CD4-positive, alpha-beta T cell treated with Interleukin-17A for 1 hour (primary cell): ENCODE data around the gene DNAJA3.
"Not testable (repeated sequence)": the region's sequence is repeated elsewhere in the genome, so short reads cannot be mapped to it uniquely, and the experiment has no call there.

Experiments
- DNase-seq: peaks from one replicate; pipeline ENCODE4 v3.0.0-alpha.2; 2020

DNAJA3 gene

DNA sequence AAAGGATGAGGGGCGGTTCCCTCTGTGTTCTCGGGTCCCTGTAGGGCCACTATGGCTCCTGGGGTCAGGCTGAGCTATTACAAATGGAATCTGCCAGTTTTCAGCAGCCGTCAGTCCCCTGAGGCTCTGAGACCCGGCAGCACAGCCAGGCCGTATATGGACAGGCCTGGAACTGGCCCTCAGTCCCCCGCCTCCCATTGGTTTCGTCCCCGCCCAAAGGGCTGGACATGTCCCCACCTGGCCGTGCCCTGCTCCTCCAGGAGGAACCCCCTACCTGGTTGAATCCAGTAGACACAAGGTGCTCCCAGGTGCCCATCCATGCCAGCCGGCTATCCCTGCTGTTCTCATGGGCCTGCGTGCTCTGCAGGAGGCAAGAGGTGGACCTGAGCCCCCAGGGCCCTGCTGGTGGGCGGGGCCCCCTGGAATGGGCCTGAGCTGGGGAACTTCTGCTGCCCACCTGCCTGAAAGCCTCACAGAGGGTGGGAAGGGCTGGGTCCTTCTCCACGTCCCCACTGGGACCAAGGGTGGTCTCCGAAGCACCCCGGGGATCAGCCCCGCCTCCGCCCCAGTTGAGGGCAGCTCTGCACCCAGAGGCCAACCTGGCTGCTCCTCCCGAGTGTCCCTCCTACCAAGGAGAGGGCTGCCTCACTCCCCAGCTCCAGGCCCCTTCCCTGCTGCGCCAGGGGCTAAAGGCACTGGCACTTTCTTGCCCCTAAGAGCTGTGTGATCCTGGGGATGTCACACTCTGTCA, 37.2 kb upstream of the DNAJA3 start:
- no peak for DNase-seq

DNA sequence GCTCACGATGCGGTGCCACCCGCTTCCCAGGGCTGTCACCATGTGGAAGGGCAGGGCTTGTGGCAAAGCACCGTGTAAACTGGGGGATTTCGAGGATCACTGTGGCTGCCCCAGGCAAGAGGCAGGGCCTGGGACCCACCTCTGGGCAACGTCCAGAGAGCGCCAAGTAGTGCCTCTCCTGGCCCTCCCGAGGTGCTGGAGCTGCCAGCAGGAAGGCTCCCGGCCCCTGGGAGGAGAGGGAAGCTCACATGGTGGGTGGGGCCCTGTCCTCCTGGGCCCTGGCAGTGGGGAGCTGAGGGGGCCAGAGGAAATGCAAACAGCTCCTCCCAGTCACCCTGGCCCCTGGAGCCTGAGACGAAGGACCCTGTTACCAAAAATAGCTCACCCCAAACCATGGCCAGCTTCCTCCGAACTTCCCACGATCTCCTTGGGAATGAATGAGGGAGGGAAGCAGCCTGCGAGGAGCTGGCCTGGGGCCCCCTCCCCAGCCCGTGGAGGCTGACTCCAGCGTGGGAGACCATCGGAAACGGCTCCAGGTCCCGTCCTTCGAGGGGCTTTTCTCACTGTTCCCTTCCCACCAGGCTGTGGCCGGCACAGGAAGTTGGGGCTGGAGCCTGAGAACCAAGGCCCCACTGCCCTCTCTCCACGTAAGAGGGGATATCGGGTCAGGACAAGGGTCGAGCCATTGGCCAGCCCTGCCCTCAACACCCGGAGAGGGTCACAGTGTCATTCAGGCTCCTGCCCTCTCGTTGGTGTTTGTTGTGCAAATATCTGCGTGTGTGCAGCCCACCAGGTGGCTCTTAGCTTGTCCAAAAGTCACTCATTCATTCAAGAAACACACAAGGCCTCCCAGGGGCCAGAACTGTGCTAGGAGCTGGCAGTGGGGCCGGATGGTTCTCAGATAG, 36.4 kb upstream of the DNAJA3 start:
- DNase-seq: no peak

DNA sequence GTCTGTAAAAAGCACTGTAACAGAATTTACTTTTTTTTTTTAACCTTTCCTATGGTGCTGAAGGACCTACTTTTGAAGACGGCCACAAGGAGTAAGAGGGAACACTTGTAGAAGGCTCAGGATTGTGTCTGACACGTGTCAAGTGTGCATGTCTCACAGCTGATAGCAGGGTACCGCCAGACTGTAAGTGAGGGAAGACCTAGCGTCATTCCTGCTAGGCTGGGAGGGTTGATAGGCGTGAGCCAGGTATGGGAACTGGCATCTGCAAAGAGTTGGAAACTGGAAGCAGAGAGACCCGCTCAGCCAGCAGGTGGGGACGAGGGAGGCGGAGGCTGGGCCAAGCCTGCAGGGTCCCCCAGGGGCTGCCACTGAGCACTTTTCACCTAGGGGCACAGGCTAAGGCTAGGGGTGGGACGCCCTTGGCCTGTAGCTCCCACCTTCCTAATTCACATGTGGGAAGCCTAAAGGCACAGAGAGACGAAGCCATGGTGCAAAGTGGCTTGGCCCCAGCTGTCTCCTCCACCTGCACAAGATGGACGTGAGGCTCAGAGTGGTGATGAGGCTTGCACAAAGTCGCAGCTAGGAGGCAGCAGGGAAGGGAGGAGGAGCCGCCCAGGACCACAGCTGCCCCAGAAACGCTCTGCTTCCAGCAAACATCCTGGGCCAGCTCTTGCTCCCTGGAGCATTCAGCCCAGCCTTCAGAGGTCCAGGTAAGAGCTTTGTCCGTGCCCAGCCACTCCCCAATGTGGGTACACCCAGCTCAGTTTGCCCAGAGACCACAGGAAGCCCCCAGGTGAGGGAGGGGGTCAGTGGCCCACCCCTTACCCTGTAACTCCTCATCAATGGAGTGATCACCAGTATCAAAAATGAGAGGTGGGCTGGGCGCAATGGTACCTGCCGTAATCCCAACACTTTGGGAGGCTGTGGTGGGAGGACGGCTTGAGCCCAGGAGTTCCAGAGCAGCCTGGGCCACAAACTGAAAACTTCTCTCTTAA, 35.1 kb upstream of the DNAJA3 start:
- no peak for DNase-seq

DNA sequence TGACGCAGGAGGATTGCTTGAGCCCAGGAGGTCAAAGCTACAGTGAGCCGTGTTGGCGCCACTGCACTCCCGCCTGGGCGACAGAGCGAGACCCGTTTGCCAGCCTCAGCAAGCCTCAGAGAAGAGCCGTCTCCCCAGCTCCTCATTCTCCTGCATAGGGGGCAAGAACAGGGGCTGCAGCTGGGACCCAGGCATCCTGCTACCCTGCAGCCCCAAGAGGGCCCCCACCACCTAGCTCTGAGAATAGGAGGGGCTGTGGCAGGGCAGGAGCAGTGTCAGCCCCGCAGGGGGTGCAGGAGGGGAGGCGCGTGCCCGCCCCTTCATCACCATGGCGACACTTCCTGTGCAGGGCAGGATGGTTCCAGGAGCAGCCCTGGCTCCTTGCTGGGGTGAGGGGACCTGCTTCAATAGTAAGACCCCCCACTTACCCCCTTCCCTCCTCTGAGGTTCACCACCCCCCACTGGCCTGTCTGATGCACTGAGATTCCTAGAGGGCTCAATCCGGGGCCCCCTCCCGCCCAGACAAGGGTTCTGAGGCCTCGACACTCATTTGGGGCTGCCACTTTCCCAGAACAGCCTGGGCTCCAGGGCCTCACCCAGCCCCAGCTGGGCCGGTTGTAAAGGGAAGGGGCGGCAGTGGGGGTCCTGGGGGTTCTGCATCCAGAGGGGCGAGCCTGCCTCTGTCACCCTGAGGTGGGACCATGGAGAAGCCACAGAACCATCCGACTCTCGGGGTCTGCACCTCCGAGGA, 33.9 kb upstream of the DNAJA3 start:
- no peak for DNase-seq

DNA sequence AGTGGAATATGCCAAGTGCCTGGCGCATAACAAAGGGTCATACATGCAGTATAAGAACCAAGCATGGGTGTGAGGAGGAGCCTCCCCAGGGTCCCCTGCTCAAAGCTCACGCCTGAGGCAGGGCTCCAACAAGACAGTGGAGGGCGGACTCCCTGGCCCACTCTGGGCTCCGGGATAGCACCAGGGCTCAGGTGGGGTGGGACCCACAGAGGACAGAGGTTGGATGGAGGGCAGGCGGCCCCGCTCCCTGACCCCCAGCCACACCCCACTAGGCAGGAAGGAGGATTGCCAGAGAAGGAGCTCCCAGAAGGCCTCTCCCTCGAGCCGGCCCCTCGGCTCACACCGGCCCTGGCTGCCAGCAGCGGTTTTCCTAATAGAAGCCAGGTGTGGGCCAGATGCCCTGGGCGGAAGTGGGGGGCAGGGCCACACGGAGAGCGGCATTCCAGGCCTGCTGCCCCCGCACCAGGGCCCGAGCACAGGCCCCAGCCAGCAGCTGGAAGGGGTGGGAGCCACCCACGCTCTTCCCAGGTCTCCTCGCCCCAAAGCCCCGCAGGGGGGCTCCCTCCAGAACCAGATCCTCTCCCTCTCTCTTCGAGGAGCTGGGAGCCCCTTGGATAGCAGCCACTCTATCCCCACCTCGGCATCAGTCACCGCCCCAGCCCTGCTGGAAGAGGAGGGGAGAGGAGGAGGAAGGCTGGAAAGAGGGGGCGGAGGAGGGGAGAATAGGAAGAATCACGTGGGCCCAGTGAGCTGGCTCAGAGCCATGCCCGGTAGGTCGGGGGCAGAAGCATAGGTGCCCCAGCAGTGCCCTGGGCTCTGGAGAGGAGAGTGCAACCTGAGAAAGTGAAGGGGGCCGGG, 33.1 kb upstream of the DNAJA3 start:
- no peak for DNase-seq

DNA sequence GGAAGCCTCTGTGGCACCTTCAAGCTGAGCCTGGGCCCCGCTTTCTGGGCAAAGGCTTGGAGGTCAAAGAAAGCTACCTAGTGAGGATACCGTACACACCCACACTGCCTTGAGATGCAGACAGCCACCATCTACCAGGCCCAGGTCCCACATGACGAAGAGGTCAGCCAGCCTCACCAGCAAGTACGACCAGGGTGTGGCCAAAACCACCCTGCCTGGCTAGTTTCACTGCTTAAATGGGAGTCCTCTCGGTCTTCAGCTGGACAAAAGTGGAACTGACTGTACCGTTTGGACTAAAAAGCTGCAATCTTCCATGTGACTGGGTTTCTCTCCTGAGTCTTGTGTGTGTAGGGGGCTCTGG, 32.4 kb upstream of the DNAJA3 start:
- DNase-seq: no peak

DNA sequence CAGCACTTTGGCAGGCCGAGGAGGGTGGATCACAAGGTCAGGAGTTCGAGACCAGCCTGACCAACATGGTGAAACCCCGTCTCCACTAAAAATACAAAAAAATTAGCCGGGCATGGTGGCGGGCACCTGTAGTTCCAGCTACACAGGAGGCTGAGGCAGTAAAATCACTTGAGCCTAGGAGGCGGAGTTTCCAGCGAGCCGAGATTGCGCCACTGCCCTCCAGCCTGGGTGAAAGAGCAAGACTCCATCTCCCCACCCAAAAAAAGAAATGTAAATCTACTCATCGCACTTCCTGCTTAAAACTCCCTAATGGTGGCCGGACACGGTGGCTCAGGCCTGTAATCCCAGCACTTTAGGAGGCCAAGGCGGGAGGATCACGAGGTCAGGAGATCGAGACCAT, 31.8 kb upstream of the DNAJA3 start:
- DNase-seq: not testable (repeated sequence)

DNA sequence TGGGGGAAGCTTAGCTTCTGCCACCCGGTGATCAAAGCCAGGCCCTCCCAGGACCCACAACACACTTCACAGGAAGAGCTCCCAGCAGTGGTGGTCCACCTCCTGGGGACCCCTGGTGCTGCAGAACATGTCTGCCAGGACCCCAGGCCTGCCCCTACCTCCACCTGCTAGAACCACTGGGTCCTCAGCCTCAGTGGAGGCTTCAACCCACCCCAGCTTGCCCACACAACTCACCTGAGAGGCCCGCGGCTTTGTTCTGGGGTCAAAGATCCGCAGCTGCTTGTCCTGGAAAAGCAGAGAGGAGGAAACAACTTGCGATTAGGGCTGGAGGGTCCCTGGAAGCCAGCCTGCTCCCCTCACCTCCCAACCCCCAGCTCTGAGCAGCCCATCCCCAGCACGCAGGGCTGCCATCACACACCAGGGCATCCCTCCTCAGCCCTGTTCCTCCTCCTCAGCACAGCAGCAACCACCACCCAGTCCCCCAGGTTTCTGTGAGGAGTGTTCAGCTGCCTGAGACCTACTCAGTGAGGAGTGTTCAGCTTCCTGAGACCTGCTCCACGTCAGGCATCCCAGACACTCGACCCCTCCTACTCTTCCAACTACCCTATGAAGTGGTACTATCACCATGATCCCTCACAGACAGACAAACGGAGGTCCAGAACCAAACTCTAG, 30.5 kb upstream of the DNAJA3 start:
- no peak for DNase-seq

DNA sequence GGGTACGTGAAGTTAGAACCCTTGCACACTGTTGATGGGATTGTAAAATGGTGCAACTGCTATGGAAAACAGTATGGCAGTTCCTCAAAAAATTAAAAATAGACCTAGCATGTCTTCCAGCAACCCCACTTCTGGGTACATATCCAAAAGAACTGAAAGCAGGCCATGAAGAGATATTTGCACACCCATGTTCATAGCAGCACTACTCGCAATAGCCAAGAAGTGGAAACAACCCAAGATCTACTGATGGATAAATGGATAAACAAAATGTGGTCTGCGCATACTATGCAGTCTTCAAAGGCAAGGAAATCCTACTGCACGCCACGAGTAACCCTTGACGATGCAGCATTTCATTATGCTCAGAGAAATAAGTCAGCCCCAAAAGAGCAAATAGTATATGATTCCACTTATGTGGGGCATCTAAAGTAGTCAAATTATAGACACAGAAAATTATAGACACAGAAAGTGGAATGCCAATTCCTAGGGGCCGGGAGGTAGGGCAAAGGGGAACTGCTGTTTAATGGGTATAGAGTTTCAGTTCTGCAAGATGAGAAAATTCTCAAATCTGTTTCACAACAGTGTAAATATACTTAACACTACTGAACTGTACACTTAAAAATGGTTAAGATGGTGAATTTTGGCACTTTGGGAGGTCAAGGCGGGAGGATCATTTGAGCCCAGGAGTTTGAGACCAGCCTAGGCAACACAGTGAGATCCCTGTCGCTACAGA, 26.5 kb upstream of the DNAJA3 start:
- DNase-seq: no peak

DNA sequence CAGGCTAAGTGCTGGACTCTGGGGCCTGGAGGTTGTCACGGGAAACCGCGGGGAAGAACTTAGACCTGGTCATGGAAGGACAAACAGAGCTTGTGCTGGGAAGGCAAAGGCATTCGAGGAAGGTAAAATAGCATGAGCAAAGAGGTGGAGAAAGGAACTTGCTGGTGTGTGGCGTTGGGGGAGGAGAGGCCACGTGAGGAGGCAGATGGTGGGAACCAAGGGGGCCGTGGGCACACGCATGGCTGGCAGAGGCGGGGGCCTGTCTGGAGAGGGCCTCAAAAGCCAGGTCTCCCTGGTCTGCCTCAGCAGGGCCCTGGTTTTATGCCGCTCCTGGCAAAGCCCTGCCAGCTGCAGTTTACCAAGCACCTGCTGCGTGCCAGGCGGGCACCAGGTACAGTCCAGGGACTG, 24.6 kb upstream of the DNAJA3 start:
- no peak for DNase-seq

DNA sequence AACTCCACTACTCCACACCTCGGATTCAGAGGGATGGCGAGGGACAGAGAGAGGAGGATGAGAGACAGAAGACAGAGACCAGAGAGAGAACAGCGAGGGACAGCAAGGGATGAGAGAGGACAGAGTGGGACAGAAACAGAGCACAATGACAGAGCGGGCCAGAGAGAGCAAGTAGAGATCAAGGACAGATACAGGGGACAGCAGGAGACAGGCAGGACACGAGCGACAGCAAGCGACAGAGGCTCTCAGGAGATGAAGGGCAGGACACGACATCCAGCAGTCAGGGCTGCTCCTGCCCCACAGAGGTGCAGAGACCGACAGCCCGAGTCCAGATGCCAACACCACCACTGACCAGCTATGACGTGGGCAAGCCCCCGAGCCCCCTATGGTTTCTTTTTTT, 24.2 kb upstream of the DNAJA3 start:
- DNase-seq: no peak

DNA sequence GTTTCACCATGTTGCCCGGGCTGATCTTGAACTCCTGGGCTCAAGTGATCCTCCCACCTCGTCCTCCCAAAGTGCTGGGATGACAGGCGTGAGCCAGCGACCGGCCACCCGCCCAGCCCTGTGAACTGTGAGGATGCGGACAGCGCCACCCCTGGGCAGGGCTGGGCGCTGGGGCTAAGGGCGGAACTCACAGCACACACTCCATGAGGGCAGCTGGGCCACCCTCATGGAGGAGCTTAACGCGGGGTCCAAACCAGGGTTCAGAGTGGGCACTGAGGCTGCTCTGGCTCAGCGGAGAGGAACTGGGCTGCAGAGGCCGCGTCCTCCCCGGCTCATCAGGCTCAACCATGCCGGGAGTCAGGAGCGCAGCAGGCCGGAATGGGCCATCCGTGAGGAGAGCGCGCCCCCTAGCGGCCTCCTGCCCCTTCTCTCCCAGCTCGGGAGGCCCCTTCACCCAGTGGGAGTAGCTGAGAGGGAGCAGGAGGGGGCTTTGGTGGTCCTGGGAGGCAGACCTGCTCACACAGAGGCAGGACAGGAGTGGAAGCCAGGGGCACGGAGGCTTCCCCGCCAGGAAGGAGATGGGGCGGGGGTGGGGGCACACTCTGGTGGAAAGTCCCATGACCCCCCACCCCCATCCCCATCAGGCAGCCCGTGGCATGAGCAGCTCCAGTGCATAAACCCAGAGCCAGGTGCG, 23.1 kb upstream of the DNAJA3 start:
- peak; percentile 62 for DNase-seq

DNA sequence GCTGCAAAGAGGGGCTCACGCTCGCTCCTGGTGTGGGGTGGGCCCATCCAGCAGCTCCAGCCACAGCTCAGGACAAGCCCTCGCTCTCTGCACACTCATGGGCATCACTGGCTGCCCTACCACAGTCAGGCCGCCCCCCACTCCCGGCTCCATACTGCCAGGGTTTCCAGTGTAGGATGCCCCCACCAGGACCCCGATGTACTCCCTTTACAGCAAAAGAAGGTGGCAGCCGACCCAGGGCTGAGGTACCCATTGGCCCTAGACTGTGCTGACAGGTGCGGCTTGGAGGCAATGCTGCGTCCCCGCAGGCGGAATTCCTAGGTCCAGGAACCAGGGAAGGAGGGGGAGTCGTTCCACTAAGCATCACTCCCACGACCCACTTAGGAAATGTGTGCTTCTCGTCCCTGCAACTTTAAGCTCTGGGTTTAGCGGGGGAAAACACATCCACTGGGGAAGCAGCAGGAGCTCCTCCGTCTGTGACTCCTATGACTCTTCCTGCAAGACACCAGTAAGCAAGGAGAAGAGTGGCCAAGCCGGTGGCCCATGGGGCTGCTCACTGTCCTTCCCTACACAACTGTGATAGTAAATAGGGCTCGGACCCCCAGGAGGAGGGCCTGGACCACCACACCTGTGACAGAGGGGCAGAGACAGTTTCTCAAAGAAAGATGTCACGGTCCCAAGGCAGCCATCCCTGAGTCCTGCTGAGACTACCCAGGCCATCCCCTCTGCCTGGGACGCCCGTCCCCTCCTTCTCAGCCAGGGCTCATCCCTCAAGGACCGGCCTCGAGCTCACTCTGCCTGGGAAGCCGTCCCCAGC, 22.3 kb upstream of the DNAJA3 start:
- no peak for DNase-seq

DNA sequence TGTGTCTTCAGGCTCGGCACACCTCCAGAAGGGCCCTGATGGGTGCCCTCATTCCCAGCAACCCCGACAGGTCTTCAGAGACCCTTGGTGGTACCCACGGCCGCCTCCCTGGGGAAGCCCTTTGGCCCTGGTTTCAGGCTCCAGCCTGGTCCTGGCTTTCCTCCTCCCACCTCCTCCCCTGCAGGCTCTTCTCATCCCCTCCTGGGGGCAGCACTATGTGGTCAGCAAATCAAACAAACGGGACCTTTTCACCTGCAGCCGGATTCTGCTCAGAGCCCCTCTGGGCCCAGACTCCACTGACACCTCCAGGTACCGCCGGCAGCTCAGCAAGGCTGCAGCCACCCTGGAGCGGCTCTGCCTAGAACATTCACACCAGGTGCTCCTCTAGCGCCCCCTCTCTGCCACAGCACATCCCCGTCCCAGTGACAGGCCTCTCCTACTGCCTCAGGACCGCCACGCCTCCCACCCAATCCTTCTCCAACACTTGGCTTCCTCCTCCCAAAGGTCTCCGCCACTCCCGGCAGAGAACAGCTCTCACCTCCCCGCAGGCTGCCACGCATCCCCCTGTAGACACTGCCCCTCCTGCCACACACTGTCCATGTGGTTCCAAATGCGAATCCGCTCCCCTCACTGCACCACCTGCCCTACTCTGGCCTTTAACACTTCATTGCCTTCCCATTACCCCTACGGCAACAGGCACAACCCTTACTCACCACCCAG, 21.3 kb upstream of the DNAJA3 start:
- peak; percentile 38 for DNase-seq

DNA sequence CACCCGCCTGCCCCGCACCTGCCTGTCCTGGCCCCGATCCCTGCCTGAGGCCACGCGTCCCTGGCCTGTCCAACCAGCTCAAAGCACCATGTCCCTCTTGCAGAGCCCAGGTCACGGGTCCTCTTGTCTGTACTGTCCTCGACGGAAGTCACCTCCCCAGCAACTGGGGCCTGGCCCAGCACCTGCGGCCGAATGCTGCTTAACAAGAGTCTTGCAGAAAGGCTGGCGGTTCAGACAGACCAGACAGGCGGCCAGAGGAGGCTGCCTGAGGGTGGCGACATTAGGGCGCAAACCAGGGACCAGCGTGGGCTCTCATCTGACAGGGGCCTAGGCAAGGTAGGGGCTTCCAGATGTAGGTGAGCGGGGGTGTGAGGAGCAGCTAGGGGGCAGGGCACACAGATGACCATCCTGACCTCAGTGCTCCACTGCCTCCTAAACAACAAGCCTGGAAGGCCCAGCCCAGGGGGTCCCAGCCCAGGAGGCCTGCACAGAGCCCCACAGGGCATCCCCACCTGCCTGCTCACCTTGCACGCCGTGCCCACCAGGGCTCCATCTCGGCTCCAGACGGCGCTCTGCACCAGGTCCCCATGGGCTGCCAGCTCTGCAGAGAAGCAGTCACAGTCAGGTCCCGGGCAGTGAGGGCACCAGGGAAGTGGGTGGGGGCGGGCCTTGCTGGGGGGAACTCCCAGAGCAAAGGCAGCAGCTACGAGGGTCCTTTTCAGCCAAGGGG, 20.5 kb upstream of the DNAJA3 start:
- DNase-seq: no peak

DNA sequence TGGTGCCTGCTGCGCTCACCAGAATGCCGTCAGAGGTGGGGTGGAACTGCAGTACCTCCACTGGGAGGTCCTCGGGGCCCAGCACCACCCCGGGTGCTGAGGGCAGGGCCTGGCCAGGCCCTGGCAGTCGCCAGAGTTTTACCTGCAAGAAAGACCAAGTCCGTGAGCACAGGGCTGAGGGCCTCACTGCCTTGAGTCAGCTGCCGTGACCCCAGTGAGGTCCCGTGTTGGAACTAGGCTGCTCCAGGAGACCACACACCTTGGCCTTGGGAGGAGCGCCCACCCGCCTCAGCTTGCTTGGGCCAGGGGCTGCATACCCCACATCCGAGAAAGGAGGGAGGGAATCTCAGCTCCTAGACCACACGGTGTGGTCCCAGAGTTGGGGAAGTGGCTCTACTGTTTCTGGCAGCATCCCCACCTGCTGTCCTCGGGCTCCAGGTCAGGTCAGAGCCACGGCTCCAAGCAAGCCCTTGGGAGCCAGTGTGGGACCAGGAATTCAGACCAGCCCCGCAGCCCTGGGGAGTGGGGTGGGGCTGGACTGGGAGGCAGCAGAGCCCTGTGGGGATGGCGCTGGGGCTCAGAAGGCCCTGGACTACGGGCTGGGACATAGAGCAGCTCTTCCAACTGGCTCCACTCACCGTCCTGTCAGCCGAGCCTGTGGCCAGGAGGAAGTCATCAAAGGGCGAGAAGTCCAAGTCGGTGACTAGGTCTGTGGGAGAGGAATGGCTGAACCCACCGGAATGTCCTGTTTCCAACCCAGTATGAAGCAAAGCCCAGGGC, 17.9 kb upstream of the DNAJA3 start:
- no peak for DNase-seq
